HG03108 (cell line): ENCODE measurements around the gene RAB40C.
A peak's percentile ranks its signal among the peaks of the same experiment; 100 is the strongest.

Experiments used
- ATAC-seq: cut with Tn5 transposase; IDR thresholded peaks from one replicate; pipeline ENCODE4 v1.9.1; 2021; ENCODE audit warnings: moderate library complexity; ENCODE audit not compliant: unreplicated experiment

The RAB40C gene

DNA sequence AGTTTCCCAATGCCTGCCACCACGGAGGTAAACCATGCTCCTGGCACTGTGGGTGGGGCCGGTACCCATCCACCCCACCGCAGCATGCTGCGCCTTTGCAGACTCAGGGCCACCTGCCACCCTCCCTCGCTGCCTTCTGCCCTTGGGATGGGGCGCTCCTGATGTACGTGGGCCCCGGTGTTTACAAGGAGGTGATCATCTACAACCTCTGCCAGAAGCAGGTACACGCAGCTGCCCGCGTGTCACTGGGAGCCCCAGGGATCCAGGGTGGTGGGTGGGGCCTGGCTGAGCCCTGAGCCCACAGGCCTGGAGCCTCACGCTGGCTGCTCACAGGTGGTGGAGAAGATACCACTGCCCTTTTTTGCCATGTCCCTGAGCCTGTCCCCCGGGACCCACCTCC is 76.7 kb downstream of the RAB40C start:
- no peak for ATAC-seq

DNA sequence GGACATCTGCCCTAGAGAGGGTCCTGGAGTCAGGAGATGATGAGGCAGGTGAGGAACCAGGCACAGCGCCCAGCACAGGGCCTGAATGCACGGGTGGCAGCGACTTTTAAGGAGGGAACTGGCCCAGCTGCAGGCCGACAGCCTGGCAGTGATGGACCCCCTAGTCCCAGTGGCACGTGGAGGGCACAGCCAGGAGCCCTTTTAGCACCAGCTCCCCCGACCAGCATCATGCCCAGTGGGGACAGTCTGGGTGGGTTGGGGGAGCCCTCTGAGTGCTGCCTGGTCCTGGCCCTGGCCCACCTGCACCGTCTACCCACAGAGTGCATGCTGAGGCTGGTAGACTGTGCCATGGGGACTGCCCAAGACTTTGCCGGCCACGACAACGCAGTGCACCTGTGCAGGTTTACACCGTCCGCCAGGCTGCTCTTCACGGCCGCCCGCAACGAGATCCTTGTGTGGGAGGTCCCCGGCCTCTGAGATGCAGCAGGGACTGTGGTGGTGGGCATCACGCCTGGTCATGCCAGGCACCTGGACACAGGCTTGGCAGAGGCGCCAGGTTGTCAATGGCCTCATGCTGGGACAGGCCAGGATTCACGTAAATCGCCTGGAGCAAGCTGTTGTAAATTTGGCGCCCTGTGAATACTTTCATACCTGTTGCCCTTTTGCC is 77.4 kb downstream of the RAB40C start:
- no peak for ATAC-seq

DNA sequence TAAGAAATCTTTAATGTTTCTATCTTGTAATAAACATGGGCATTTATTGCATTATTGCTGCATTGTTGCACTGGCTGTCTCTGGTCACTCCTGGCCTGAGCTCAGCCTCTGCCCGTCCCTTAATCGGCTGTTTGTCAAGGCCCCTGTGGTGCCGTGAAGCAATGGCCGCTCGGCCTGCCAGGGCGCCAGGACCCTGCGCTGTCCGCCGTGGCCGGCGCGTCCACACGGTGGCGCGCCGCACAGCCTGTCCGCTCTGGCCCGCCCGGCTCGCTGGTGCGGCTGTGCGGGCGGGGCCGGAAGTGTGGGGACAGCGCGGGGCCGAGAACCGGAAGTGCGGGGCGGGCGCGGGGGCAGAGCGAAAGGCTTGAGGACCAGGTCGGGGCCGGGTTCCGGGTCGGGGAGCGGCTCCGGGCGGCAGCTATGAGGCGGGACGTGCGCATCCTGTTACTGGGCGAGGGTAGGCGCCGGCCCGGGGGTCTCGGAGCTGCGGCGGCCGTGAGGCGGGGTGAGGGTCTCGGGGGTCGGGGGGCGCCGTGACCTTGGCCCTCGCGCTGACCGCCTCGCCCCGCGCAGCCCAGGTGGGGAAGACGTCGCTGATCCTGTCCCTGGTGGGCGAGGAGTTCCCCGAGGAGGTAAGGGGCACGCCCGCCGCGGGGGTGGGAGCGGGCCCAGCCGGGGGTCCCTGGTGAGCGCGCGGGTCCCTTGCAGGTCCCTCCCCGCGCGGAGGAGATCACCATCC is 78.1 kb downstream of the RAB40C start, which contains the start of gene RHOT2:
RHOT2 (plus strand) TSS at position 353 of the 739 bp plus-strand sequence; CDS start at position 421, 68 bp downstream.
- ATAC-seq: peak; percentile 76

DNA sequence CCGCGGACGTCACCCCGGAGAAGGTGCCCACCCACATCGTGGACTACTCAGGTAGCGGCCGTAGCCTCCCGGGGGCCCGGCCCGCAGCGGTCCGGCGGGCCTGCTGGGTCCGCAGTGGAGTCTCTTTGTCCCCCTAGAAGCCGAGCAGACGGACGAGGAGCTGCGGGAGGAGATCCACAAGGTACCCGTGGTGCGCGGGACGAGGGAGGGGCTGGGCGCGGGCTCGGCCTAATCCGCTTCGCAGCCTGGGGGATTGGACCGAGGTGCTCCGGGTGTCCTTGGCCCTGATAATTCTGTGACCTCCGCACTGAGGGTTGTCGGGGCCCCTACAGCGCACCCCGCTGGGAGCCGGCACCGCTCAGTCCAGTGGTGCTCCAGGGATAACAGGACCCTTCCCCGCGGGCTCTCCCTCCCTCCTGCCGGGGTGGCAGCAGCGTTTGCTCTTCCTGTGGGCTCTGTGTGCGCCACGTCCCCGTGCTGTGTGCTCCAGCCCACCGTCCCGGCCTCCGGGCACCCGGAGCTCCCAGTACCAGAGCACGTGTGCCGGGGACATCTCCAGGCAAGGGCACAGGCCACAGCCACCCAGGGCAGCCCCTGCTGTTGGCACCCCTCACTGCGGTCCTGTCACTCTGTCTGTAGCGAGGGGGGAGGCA is 78.8 kb downstream of the RAB40C start:
- no peak for ATAC-seq

DNA sequence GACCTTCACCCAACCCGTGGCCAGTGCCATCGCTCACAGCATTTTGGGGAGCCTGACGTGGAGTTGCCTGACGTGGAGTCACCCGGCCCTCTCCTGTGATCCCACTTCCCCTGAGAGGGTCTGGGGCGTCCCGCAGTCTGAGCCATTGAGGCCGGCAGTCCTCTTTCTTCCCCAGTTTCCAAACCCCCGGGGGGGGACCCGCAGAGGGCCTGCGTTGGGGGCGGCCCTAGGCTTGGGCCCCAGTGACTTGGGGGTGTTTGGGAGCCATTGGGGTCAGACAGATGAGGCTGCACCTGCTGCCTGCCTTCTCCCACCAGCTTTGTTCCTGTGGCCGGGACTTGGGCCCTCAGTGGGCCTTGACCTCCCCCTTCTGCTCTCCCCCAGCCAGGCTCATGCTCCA is 79.8 kb downstream of the RAB40C start:
- no peak for ATAC-seq

DNA sequence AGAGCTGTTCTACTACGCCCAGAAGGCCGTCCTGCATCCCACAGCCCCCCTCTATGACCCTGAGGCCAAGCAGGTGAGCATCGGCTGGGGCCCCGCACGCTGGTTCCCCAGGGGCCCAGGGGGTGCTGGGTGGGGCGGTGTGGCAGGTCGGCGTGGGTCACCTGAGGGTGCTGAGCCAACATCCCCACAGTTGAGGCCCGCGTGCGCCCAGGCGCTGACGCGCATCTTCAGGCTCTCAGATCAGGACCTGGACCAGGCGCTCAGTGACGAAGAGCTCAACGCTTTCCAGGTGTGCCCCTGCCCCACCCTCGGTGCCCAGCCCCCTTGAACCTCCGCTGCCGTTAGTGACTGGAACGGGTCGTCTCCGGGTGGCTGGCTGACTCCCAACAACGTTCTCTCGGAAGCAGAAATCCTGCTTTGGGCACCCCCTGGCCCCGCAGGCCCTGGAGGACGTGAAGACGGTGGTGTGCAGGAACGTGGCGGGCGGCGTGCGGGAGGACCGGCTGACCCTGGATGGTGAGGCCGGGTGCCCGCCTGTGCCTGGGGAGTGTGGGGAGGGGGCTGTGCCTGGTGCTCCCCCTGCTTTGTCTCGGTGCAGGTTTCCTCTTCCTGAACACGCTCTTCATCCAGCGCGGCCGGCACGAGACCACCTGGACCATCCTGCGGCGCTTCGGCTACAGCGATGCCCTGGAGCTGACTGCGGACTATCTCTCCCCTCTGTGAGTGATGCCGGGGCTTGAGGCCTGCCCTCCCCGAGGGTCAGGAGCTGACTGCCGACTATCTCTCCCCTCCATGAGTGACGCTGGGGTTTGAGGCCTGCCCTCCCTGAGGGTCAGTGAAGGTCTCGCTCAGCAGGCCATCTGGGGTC is 80.9 kb downstream of the RAB40C start:
- ATAC-seq: no peak

DNA sequence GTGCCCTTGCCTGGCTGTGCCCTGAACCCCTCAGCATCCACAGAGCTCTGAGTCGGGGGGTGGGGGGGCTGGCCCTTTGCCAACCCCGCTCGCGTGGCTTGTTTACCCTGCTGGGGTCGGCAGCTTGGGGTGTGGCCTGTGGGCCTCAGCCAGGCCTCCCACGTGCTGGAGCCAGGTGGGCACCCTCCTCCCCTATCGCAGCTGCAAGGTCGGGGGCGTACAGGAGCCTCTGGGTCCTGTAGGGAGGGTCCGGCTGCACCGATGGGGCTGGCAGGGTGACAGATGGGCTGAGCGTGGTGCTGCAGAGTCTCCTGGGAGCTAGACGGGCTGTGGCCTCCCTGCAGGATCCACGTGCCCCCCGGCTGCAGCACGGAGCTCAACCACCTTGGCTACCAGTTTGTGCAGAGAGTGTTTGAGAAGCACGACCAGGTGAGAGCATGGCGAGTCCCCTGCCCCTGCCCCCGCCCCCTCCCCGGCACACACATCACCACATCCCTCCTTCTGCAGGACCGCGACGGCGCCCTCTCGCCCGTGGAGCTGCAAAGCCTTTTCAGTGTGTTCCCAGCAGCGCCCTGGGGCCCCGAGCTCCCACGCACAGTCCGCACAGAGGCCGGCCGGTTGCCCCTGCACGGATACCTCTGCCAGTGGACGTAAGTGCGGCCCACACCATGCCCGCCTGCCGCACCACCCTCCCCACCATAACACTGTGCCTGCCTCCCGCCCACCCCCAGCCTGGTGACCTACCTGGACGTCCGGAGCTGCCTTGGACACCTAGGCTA is 81.7 kb downstream of the RAB40C start:
- ATAC-seq: no peak

DNA sequence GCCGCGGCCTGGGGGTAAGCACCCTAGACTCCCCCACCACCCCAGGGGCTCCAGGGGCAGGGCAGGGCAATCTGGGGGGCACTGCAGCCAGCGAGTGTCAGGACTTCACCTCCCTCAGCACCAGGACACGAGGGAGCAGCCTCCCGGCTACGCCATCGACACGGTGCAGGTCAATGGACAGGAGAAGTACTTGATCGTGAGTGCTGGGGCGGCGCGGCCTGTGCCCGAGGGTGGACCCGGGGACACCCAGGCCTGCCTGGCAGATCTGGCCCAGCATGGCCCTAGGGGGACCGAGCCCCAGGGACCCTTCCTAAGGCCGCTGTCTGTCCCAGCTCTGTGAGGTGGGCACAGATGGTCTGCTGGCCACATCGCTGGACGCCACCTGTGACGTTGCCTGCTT is 82.5 kb downstream of the RAB40C start:
- ATAC-seq: no peak

DNA sequence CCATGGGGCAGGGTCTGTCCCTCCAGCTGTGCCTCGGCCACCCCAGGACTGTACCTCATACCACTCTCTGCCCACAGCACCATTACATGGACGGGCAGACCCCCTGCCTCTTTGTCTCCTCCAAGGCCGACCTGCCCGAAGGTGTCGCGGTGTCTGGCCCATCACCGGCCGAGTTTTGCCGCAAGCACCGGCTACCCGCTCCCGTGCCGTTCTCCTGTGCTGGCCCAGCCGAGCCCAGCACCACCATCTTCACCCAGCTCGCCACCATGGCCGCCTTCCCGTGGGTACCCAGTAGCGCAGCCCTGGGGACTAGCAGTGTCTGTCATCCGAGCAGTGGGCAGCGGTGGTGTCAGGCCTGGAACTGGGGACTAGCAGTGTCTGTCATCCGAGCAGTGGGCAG is 83.0 kb downstream of the RAB40C start:
- ATAC-seq: no peak

DNA sequence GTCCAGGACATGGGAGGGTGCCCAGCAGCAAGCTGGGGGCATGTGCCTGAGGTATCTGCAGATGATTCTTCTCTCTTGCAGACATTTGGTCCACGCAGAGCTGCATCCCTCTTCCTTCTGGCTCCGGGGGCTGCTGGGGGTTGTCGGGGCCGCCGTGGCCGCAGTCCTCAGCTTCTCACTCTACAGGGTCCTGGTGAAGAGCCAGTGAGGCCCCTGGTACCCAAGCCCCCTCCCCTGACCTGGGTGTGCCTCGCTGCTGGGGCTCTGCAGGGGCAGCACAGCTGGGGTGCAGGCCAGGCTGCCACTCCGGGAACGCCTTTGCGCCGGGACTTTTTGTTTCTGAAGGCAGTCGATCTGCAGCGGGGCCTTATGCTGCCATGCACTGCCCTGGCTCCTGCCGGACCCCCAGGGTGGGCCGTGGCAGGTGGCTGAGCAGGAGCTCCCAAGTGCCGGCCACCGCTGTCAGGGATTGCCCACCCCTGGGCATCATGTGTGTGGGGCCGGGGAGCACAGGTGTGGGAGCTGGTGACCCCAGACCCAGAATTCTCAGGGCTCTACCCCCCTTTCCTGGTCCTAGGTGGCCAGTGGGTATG is 83.6 kb downstream of the RAB40C start:
- no peak for ATAC-seq

DNA sequence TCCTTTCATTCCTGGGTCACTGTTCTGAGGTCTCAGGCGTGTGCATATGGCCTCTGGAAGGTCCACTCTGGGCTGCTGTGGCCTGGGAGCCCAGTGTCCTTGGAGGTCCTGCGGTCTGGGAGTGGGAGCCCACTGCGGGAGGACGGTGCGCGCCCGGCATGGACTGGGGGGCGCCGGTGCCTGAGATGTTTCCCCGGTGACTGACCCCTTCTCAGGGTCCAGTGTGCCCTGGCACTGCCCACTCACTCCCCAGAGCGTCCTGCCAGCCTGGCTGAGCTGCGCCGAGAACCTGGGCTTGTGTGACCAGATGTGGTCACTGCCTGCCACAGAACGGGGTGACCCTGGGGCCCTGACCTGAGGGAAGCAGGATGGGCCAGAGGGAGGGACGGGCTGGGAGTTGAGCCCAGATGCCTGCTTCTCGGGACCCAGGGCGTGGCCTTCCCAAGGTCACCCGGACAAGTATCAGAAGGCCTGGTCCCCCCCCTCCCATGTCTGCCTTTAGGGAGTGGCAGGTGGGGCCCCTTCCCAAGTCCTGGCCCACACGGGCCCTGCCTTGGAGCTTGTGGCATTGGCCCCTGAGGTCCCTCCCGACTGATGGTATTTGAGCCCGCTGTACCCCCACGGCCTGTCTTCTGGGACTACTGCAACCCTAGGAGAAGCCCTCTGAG is 84.5 kb downstream of the RAB40C start:
- ATAC-seq: no peak

DNA sequence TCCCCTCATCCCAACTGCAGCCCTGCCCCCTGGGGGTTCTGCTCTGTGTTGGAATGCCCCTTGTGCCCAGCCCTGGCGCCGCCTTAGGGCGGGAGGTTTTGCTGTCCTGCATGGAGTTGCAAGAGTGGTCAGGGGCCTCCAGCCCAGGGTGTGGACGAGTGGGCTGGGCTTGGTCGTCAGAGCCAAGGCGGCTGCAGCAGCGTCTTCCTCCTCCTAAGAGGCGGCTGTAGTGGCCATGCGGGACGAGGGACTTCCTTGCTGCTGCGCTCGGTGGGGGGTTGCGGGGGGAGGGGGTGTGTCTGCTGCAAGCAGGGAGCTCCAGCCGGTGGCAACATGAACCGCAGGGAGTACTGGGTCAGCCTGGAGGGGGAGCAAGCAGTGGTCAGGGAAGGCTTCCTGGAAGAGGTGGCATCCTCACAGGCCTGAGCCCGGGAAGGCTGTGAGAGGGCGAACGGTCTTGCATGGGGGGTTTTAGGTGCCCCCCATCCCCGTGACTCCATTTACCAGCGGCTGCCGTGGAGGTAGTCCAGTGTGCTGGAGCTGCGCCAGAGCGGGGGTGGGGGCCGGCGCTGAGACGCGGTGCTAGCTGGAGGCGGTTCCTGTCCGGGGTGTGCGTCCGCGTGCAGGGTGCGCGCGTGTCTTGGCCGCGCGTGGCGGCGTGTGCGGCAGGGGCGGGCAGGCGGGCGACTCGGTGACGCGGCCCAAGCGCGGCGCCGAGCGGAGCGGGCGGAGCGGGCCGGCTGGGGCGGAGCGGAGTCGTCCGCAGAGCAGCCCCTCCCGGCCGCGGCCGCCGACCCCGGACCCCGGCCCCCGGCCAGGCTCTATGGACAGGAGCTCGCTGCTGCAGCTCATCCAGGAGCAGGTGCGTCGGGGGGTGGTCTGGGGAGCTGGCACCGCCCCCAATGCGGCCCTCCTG is 85.4 kb downstream of the RAB40C start, which contains the start of gene RHBDL1:
RHBDL1 (plus strand) TSS at position 704 of the 916 bp plus-strand sequence; CDS start at position 824, 120 bp downstream.
- no peak for ATAC-seq

DNA sequence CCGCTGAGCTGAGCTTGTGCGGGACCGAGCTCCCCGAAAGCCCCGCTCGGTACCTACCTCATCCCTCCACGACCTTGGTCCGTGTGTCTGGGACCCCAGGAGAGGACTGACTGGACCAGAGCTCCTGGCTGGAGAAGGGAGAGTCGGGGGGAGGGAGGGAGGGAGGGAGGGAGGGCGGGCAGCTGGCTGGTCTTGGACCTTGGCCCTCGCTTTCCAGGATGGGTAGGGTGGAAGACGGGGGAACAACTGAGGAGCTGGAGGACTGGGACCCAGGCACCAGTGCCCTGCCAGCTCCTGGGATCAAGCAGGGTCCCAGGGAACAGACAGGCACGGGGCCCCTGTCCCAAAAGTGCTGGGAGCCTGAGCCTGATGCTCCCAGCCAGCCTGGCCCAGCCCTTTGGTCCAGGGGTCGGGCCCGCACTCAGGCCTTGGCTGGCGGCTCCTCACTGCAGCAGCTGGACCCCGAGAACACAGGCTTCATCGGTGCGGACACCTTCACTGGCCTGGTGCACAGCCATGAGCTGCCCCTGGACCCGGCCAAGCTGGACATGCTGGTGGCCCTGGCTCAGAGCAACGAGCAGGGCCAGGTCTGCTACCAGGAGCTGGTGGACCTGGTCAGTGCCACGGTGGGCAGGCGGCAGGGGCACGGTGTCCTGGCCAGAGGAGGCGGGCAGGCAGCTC is 86.2 kb downstream of the RAB40C start:
- no peak for ATAC-seq

DNA sequence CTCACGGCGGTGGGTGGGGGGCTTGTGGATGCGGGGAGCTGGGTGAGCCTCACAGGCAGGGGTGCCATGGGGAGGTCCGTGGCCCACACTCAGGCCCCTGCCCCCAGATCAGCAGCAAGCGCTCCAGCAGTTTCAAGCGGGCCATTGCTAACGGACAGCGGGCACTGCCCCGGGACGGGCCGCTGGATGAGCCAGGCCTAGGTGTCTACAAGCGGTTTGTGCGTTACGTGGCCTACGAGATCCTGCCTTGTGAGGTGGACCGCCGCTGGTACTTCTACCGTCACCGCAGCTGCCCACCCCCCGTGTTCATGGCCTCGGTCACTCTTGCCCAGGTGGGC is 86.7 kb downstream of the RAB40C start:
- ATAC-seq: no peak

DNA sequence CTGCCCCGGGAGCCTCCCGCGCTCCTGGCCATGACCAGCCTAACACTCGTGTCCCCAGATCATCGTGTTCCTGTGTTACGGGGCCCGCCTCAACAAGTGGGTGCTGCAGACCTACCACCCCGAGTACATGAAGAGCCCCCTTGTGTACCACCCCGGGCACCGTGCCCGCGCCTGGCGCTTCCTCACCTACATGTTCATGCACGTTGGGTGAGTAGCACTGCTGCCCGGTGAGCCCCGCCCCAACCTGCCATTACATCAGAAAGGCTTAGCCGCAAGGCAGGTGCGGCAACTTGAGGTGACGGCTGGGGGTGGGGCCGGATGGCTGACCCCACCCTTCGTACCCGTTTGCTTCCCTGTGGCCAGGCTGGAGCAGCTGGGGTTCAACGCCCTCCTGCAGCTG is 87.0 kb downstream of the RAB40C start:
- no peak for ATAC-seq

DNA sequence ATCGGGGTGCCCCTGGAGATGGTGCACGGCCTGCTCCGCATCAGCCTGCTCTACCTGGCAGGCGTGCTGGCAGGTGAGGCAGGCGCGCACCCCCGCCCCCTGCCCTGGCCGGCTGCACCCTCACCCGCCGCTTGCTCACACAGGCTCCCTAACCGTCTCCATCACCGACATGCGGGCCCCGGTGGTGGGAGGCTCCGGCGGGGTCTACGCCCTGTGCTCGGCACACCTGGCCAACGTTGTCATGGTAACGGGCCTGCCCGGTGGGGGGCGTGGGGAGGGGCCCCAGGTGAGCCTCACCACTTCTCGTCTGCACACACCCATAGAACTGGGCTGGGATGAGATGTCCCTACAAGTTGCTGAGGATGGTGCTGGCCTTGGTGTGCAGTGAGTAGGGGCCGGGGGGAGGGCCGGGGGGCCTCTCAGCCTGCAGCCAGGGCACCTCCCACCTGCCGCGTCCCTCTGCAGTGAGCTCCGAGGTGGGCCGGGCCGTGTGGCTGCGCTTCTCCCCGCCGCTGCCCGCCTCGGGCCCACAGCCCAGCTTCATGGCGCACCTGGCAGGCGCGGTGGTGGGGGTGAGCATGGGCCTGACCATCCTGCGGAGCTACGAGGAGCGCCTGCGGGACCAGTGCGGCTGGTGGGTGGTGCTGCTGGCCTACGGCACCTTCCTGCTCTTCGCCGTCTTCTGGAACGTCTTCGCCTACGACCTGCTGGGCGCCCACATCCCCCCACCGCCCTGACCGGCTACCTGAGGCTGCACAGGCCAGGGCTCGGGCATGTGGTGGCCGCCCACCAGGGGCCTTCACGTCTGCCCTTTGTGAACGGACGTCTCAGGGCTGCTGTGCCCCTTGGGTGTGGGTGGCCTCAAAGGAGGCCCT is 87.7 kb downstream of the RAB40C start:
- ATAC-seq: no peak
